Measurements from ENCODE around the gene C17orf75.

- TF ChIP-seq POLR2A (IDR thresholded peaks at IDR 0.05) (no peak), CTCF (IDR thresholded peaks at IDR 0.05) (no peak), EP300 (IDR thresholded peaks at IDR 0.05) (no peak)
Measured at GRCh38 chr17:32348483-32348800, 6.5 kb upstream of the C17orf75 start.
